NB4 (cell line): ENCODE results near the gene IGFBP2.

Source experiments
- DNase-seq: peaks from one replicate; pipeline ENCODE4 v3.0.0; 2010; ENCODE audit warnings: low read depth
- H3K4me3 ChIP-seq: one replicate; pipeline ENCODE4 v1.5.1; 2011; ENCODE audit warnings: mild to moderate bottlenecking, low read depth, low read length, moderate library complexity
- CTCF ChIP-seq: IDR thresholded peaks from one replicate; pipeline ENCODE4 v1.5.1; 2012; ENCODE audit warnings: low read depth, low read length
- MAX ChIP-seq: IDR thresholded peaks from 2 replicates; pipeline ENCODE4 v1.6.1; 2011; ENCODE audit warnings: low read depth, low read length
- MYC ChIP-seq: IDR thresholded peaks from 2 replicates; pipeline ENCODE4 v1.6.1; 2011; ENCODE audit warnings: low read depth, low read length
- POLR2A ChIP-seq: IDR thresholded peaks from 2 replicates; pipeline ENCODE4 v1.6.1; 2011; ENCODE audit warnings: mild to moderate bottlenecking; ENCODE audit not compliant: insufficient read length; ENCODE audit errors: extremely low read depth

Gene IGFBP2

GRCh38 chr2:216646116-216646515 lies 12.9 kb downstream of the IGFBP2 start:
- DNase-seq: no peak
- H3K4me3 ChIP-seq: no peak overlapping the region
- TF ChIP-seq CTCF (no peak), MYC (no peak), POLR2A (no peak), MAX (no peak)

- TF ChIP-seq CTCF: no peak
Observed at GRCh38 chr2:216648105-216648504, 14.9 kb downstream of the IGFBP2 start.

GRCh38 chr2:216649574-216649973 lies 16.4 kb downstream of the IGFBP2 start:
- TF ChIP-seq POLR2A (no peak), MYC (no peak), MAX (no peak), CTCF (no peak)
- no peak for DNase-seq
- no peak overlapping the region for H3K4me3 ChIP-seq

More at GRCh38 chr2:216648105-216648504, 14.9 kb downstream of the IGFBP2 start:
- H3K4me3 ChIP-seq: no peak overlapping the region
- no peak for DNase-seq

GRCh38 chr2:216650626-216651257 lies 17.5 kb downstream of the IGFBP2 start:
- TF ChIP-seq CTCF: no peak
- TF ChIP-seq MAX: no peak
- no peak for TF ChIP-seq MYC
- no peak for TF ChIP-seq POLR2A
- H3K4me3 ChIP-seq: no peak overlapping the region
- DNase-seq: no peak

GRCh38 chr2:216651351-216651881 lies 18.2 kb downstream of the IGFBP2 start:
- no peak for TF ChIP-seq CTCF
- no peak for TF ChIP-seq MYC
- no peak for TF ChIP-seq POLR2A
- TF ChIP-seq MAX: no peak
- DNase-seq: peak; percentile 38
- no peak overlapping the region for H3K4me3 ChIP-seq

GRCh38 chr2:216652566-216652965 lies 19.3 kb downstream of the IGFBP2 start:
- H3K4me3 ChIP-seq: no peak overlapping the region
- no peak for DNase-seq
- TF ChIP-seq MAX: no peak
- TF ChIP-seq MYC: no peak
- TF ChIP-seq POLR2A: no peak
- TF ChIP-seq CTCF: no peak
